Kidney (tissue), 14 donors: ENCODE measurements around the gene DTNB. TPM values are rescaled to one million over a fixed set of nuclear protein-coding genes. Genes with fewer than 3 reads are reported as not detected.
"Not testable (repeated sequence)": the region's sequence is repeated elsewhere in the genome, so short reads cannot be mapped to it uniquely, and the experiment has no call there.

Experiments
- DNase-seq, 5 donors: peaks; one replicate each; pipeline ENCODE4 v3.0.0-alpha.2; 2013 to 2020
- FAIRE-seq: peaks from 2 replicates; lab custom pipeline; 2012; peaks lifted over from hg19 to GRCh38; lab: Jason Lieb, UNC
- H3K27ac ChIP-seq, 2 donors: one replicate each; pipeline ENCODE4 v1.7.0; 2013; ENCODE audit warnings: low read depth in 2 of 2, low read length in 2 of 2, inconsistent platforms in 1 of 2
- H3K27me3 ChIP-seq: one replicate; pipeline ENCODE4 v1.7.1; 2013; ENCODE audit warnings: low read length, inconsistent platforms; ENCODE audit not compliant: control insufficient read depth, insufficient read depth
- H3K36me3 ChIP-seq, 3 donors: one replicate each; pipeline versions ENCODE4 v1.7.0 to v1.7.1; 2013; ENCODE audit warnings: low read length in 3 of 3, control low read depth in 1 of 3, inconsistent platforms in 1 of 3; ENCODE audit not compliant: insufficient read depth in 3 of 3, control insufficient read depth in 2 of 3
- H3K4me1 ChIP-seq, 3 donors: one replicate each; pipeline versions ENCODE4 v1.7.0 to v1.7.1; 2013; ENCODE audit warnings: low read length in 3 of 3, inconsistent platforms in 1 of 3, low read depth in 1 of 3; ENCODE audit not compliant: control insufficient read depth in 2 of 3, insufficient read depth in 2 of 3
- H3K4me3 ChIP-seq, 3 donors: one replicate each; pipeline versions ENCODE4 v1.7.0 to v1.8.1; 2013; ENCODE audit warnings: low read length in 3 of 3, control low read depth in 1 of 3, inconsistent platforms in 1 of 3
- H3K9ac ChIP-seq, 3 donors: one replicate each; pipeline versions ENCODE4 v1.7.0 to v1.7.1; 2013; ENCODE audit warnings: low read length in 3 of 3, control low read depth in 1 of 3, inconsistent platforms in 1 of 3
- H3K9me3 ChIP-seq, 3 donors: one replicate each; pipeline versions ENCODE4 v1.7.0 to v1.7.1; 2013; ENCODE audit warnings: low read length in 3 of 3, control low read depth in 1 of 3, inconsistent platforms in 1 of 3; ENCODE audit not compliant: control insufficient read depth in 2 of 3, insufficient read depth in 1 of 3
- CTCF ChIP-seq: IDR thresholded peaks from 3 replicates; pipeline ENCODE4 v1.5.1; 2012; ENCODE audit warnings: mild to moderate bottlenecking, moderate library complexity, borderline replicate concordance; ENCODE audit not compliant: insufficient read depth; ENCODE audit errors: extremely low read depth
- intact Hi-C: fragments of 100-400 bp; cut with DNase I; formaldehyde crosslinking; loops from one replicate; pipeline ENCODE4 v1.11.1; 2022
- polyA plus RNA-seq: library from polyadenylated mRNA; stranded (reverse); fragments of 350-450 nt; fragmentation: Illumina TruSeq; extraction: RNeasy Lipid Tissue Mini Kit (QIAGEN cat#74804); gene quantifications from one replicate; pipeline ENCODE4 v1.2.3, GENCODE V29; 2014; ENCODE audit warnings: low read depth, low replicate concordance; ENCODE audit not compliant: insufficient read depth
- total RNA-seq: library from RNA; stranded (reverse); fragmentation: NEBNext Ultra II Directional; extraction: Animal tissue kit (Norgen Biotek cat#: 25700); gene quantifications from one replicate; pipeline ENCODE4 v1.2.1, GENCODE V29; 2021
- donor health status: control.
- donor health status: control.
- donor health status: control.
- donor health status: control.
- donor health status: control.
- donor health status: DM: yes; HTN: yes; CAD: no.
- donor health status: Normal renal cell carcinoma (clear cell type).

DTNB gene
- total and polyA plus RNA-seq, 2 donors from 2014 or later, result 23.0 to 28.1 TPM

GRCh38 chr2:25602333-25602723 lies 71.0 kb downstream of the DTNB start:
- intact Hi-C loops, result no loop called here
- no peak for DNase-seq
- H3K27ac ChIP-seq, result no peak overlapping the region
- no peaks in the 10 kb centered on the region for H3K4me1 ChIP-seq
- no peak overlapping the region for H3K9ac ChIP-seq
- H3K36me3 ChIP-seq, result no peaks in the 10 kb centered on the region
- H3K27me3 ChIP-seq, result no peaks in the 10 kb centered on the region
- no peak overlapping the region for H3K4me3 ChIP-seq
- no peak for FAIRE-seq
- TF ChIP-seq CTCF, result no peak
- H3K9me3 ChIP-seq, result no peaks in the 10 kb centered on the region

- intact Hi-C loops, DNase-seq, H3K4me3 ChIP-seq, H3K4me1 ChIP-seq, H3K27ac ChIP-seq, H3K9ac ChIP-seq, FAIRE-seq, H3K9me3 ChIP-seq, H3K27me3 ChIP-seq, H3K36me3 ChIP-seq: not testable (repeated sequence)
Measured at GRCh38 chr2:25601711-25602332, 71.6 kb downstream of the DTNB start.

- no peaks in the 10 kb centered on the region for H3K27me3 ChIP-seq
- no peaks in the 10 kb centered on the region for H3K36me3 ChIP-seq
- FAIRE-seq (no peak), DNase-seq (no peak)
- H3K27ac ChIP-seq, result no peak overlapping the region
- no peaks in the 10 kb centered on the region for H3K4me1 ChIP-seq
- H3K9ac ChIP-seq, result no peak overlapping the region
- no peak for TF ChIP-seq CTCF
- intact Hi-C loops, result no loop called here
- H3K9me3 ChIP-seq, result no peaks in the 10 kb centered on the region
- H3K4me3 ChIP-seq, result no peak overlapping the region
Measured at GRCh38 chr2:25598911-25599310, 74.5 kb downstream of the DTNB start.

GRCh38 chr2:25598332-25598731 lies 75.0 kb downstream of the DTNB start:
- TF ChIP-seq CTCF, result no peak
- H3K9me3 ChIP-seq, result no peaks in the 10 kb centered on the region
- no peak overlapping the region for H3K9ac ChIP-seq
- no peak for DNase-seq
- no peak overlapping the region for H3K4me3 ChIP-seq
- intact Hi-C loops, result no loop called here
- no peak for FAIRE-seq
- H3K36me3 ChIP-seq, result no peaks in the 10 kb centered on the region
- H3K27ac ChIP-seq, result no peak overlapping the region
- no peaks in the 10 kb centered on the region for H3K4me1 ChIP-seq
- no peaks in the 10 kb centered on the region for H3K27me3 ChIP-seq
